Thymus (tissue), 11 donors: Measurements from ENCODE around the gene ASS1. TPM values are rescaled to one million over a fixed set of nuclear protein-coding genes. Genes with fewer than 3 reads are reported as not detected.
A peak's percentile ranks its signal among the peaks of the same experiment; 100 is the strongest.

Experiments used
- DNase-seq, 9 donors: peaks; one replicate each; pipeline ENCODE4 v3.0.0-alpha.2; 2013; ENCODE audit warnings: low spot score in 9 of 9, low read depth in 6 of 9, missing footprints in 1 of 9
- H3K27ac ChIP-seq, 2 donors: one replicate each; pipeline ENCODE4 v1.5.1; 2013; ENCODE audit warnings: control low read depth in 1 of 2, low read depth in 1 of 2, low read length in 1 of 2, mild to moderate bottlenecking in 1 of 2, moderate library complexity in 1 of 2
- H3K27me3 ChIP-seq, 2 donors: one replicate each; pipeline ENCODE4 v1.5.1; 2013; ENCODE audit warnings: low read length in 1 of 2; ENCODE audit not compliant: control insufficient read depth in 2 of 2, insufficient read depth in 1 of 2
- H3K36me3 ChIP-seq, 2 donors: one replicate each; pipeline ENCODE4 v1.5.1; 2013; ENCODE audit warnings: low read length in 1 of 2, mild to moderate bottlenecking in 1 of 2, moderate library complexity in 1 of 2; ENCODE audit not compliant: control insufficient read depth in 2 of 2, insufficient read depth in 2 of 2
- H3K4me1 ChIP-seq, 2 donors: one replicate each; pipeline ENCODE4 v1.5.1; 2013; ENCODE audit warnings: low read length in 2 of 2; ENCODE audit not compliant: control insufficient read depth in 2 of 2, insufficient read depth in 2 of 2
- H3K4me3 ChIP-seq, 2 donors: one replicate each; pipeline ENCODE4 v1.5.1; 2013; ENCODE audit warnings: low read length in 2 of 2, control low read depth in 1 of 2, mild to moderate bottlenecking in 1 of 2
- H3K9me3 ChIP-seq, 2 donors: one replicate each; pipeline ENCODE4 v1.5.1; 2013; ENCODE audit warnings: low read length in 1 of 2, mild to moderate bottlenecking in 1 of 2; ENCODE audit not compliant: control insufficient read depth in 2 of 2, insufficient read depth in 1 of 2
- WGBS: extraction: QIAGEN DNeasy Blood & Tissue Kit; methylation state at CpG from one replicate; pipeline ENCODE4 v1.1.7; 2013; 5-methylcytosine and 5-hydroxymethylcytosine counted together
- polyA plus RNA-seq: library from polyadenylated mRNA; stranded (reverse); fragments of 200-250 nt; gene quantifications from one replicate; pipeline ENCODE4 v1.2.3, GENCODE V29; 2013
- total RNA-seq: library from RNA; stranded (reverse); fragments of 120-200 nt; gene quantifications from one replicate; pipeline ENCODE4 v1.2.4, GENCODE V29; 2013
- donor health status: healthy.

ASS1 gene
- total and polyA plus RNA-seq, 2 donors: 9.1 to 30.4 TPM

DNA sequence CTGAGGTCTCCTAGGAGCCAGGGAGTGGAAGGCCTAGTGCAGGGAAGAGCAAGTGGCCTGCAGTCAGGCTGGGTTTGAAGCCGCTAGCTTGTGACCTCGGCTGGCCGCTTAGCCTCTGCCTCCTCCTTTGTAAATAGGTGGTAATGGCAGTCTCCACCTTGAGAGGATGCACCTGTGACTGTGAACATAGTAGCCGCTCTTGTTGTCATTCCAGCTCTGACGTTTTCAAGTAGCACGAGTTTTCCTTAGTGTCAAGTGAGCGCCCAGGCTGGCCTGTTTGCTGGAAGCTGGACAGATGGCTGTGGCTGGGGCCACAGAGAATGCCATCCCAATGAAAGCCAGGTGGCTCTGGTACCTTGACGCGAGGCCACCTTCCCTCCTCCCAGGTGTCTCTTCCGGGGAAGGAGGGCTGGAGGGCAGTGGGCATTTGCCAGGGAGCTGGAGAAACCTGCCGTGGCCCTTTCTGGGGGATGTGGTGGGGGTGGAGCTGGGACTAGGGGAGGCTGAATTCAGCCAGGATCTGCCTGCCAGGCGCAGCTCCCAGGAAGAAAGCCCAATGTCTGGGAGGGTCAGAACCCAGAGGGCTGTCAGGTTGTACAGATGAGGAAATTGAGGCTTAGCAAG, 2.5 kb downstream of the ASS1 start:
- WGBS: 90% methylated on average over 12 of the region's 12 CpGs
- no peaks in the 10 kb centered on the region for H3K36me3 ChIP-seq
- H3K27me3 ChIP-seq: peaks cover 29 to 86% of the 10 kb centered on the region in 2 donors
- no peaks in the 10 kb centered on the region for H3K9me3 ChIP-seq
- no peak overlapping the region for H3K27ac ChIP-seq
- no peak for DNase-seq
- no peak overlapping the region for H3K4me3 ChIP-seq
- peaks cover 3 to 8% of the 10 kb centered on the region in 2 donors for H3K4me1 ChIP-seq

DNA sequence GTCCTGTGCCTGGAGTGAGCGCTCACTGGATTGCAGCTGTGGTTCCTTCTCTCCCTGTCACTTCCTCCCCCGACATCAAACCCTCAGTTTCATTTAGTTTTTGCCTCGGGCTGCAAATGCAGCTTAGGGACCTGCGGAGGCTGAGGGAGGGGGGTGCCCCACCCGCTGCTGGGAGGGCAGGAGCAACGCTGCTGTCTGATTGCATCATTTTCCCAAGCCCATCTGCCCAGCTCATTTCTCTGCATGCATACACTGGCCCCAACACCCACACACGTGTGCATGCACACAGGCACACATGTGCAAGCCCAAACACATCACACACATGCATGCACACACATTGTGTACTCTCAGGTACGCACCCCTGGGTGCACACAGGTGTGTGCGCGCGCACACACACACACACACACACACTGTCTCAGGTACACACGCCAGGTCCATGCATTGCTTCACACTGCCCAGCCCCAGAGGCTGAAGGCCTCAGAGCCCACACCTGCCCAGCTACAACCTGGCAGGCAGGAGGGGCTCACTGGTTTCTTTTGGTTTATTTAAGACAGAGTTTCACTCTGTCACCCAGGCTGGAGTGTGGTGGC, 3.4 kb downstream of the ASS1 start:
- 62% methylated on average over 12 of the region's 12 CpGs for WGBS
- Histone ChIP-seq H3K27ac (no peak overlapping the region), H3K4me3 (no peak overlapping the region), H3K4me1 (peaks cover 3 to 8% of the 10 kb centered on the region in 2 donors), H3K36me3 (no peaks in the 10 kb centered on the region), H3K27me3 (peaks cover 29 to 84% of the 10 kb centered on the region in 2 donors), H3K9me3 (no peaks in the 10 kb centered on the region)
- DNase-seq: no peak

DNA sequence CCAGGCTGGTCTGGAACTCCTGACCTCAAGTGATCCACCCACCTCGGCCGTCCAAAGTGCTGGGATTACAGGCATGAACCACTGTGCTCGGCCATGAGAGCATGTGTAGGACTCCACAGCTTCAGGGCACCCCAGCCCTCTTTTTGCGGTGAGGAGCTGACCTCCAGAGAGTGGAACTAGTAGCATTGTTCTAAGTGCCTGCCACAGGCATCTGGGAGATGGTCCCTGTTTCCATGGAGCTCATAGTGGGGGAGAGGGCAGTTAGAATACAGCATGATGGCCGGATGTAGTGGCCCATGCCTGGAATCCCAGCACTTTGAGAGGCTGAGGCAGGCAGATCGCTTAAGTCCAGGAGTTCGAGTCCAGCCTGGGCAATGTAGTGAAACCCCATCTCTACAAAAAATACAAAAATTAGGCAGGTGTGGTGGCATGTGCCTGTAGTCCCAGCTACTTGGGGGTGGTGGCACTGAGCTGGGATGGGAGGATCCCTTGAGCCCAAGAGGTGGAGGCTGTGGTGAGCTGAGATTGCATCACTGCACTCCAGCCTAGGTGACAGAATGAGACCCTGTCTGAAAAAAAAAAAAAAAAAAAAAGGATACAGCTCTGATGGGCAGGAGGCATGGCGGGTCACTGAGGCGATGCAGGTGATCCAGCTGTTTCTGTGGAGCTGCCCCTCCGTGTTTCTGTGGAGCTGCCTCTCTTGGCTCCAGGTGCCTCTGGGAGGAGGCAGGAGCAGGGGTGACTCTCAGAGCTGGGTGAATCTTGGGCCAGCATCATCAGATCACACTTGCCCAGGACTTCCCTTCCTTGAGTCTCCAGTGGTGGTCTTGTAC, 4.2 kb downstream of the ASS1 start:
- H3K4me3 ChIP-seq: no peak overlapping the region
- no peaks in the 10 kb centered on the region for H3K36me3 ChIP-seq
- H3K9me3 ChIP-seq: no peaks in the 10 kb centered on the region
- peaks cover 3 to 8% of the 10 kb centered on the region in 2 donors for H3K4me1 ChIP-seq
- WGBS: 95% methylated on average over 10 of the region's 10 CpGs
- H3K27me3 ChIP-seq: peaks cover 24 to 81% of the 10 kb centered on the region in 2 donors
- no peak overlapping the region for H3K27ac ChIP-seq
- no peak for DNase-seq

GRCh38 chr9:130450344-130451003, 5.7 kb downstream of the ASS1 start:
- Histone ChIP-seq H3K36me3 (no peaks in the 10 kb centered on the region), H3K9me3 (no peaks in the 10 kb centered on the region), H3K27ac (no peak overlapping the region), H3K27me3 (peaks cover 9 to 67% of the 10 kb centered on the region in 2 donors), H3K4me1 (peaks cover 0 to 4% of the 10 kb centered on the region in 2 donors), H3K4me3 (no peak overlapping the region)
- WGBS: 81% methylated on average over 15 of the region's 15 CpGs
- no peak for DNase-seq

DNA sequence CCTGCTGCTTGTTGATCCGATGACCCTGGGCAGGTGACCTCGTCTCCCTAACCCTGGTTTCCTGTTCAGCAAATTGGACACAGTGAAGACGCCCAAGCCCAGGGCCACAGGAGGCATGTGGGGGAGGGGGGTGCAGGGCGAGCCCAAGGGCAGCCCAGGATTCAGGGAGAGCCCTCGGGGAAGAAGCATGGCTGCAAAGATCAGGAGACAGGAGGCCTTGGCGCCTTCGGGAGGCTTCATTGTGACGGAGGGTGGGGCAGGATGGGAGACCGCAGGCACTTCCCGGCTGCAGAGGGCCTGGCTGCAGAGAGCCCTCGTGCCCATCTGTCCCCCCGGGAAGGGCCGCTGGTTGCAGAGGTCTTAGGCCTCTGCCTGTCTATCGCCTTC, 6.2 kb downstream of the ASS1 start:
- Histone ChIP-seq H3K9me3 (no peaks in the 10 kb centered on the region), H3K27ac (no peak overlapping the region), H3K4me1 (peaks cover 0 to 3% of the 10 kb centered on the region in 2 donors), H3K27me3 (peaks cover 6 to 62% of the 10 kb centered on the region in 2 donors), H3K36me3 (no peaks in the 10 kb centered on the region), H3K4me3 (no peak overlapping the region)
- 57% methylated on average over 14 of the region's 14 CpGs for WGBS
- no peak for DNase-seq

DNA sequence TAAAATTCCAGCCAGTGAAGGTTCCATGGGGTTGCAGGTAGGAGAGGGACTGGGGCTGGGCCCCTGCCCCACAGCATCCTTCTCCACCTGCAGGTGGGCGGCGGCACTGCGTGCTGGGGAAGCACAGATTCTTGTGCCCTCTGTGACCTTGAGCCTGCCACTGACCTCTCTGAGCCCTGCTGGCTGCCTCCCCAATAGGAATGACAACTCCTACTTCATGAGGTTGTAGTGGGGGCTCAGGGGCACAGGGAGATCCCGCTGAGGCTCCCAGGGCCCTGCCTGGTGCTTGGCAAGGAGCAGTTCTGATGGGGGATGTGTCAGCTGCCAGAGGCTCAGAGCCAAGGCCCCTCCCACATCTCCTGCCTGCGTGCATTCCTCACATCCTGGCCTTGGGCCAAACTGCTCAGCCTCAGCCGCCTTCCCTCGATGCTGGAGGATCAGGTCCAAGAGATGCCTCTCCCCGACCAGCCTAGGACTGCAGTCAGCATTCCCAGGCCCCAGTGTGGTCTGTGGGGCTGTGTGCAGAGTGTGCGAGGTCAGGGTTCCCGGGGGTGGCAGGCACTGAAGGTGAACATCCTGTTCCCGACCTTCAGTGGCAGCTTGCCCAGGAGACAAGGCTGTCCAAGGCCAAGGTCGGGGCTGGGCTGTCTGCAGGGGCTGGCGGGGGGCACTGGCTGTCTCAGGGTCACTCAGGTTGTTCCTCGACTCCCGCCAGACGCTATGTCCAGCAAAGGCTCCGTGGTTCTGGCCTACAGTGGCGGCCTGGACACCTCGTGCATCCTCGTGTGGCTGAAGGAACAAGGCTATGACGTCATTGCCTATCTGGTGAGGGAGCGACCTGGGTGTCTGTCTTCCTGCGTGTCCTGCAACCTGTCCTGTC, 7.0 kb downstream of the ASS1 start:
- Histone ChIP-seq H3K4me3 (no peak overlapping the region), H3K36me3 (no peaks in the 10 kb centered on the region), H3K9me3 (no peaks in the 10 kb centered on the region), H3K4me1 (peaks cover 0 to 2% of the 10 kb centered on the region in 2 donors), H3K27me3 (peaks cover 2 to 54% of the 10 kb centered on the region in 2 donors), H3K27ac (no peak overlapping the region)
- 60% methylated on average over 23 of the region's 23 CpGs for WGBS
- peak in 2 of 9 donors; percentile 8 to 35 for DNase-seq

GRCh38 chr9:130452835-130453234, 8.1 kb downstream of the ASS1 start:
- no peaks in the 10 kb centered on the region for H3K9me3 ChIP-seq
- no peaks in the 10 kb centered on the region for H3K4me1 ChIP-seq
- WGBS: 95% methylated on average over 4 of the region's 4 CpGs
- H3K36me3 ChIP-seq: no peaks in the 10 kb centered on the region
- DNase-seq: no peak
- H3K4me3 ChIP-seq: no peak overlapping the region
- H3K27me3 ChIP-seq: peaks cover 0 to 44% of the 10 kb centered on the region in 2 donors
- H3K27ac ChIP-seq: no peak overlapping the region

DNA sequence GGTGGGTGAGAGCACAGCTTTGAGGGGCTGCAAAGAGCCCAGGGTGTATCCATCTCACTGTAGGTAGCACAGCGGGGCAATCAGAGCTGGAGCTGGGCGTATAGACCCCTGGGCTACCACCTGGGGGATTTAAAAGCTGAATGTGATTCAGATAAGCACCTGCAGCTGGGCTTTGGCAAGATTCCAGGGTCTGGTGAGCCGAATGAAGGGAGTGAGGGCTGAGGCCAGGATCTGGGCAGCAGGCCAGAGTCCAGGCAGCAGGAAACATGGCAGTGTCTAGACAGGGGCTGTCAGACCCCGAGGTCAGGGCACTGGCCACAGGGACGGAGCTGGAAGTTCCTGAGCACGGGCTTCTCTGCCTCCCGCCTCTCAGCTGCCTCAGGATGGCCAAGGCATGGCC, 8.7 kb downstream of the ASS1 start:
- no peak for DNase-seq
- no peak overlapping the region for H3K27ac ChIP-seq
- H3K36me3 ChIP-seq: no peaks in the 10 kb centered on the region
- H3K4me3 ChIP-seq: no peak overlapping the region
- no peaks in the 10 kb centered on the region for H3K4me1 ChIP-seq
- H3K27me3 ChIP-seq: peaks cover 0 to 39% of the 10 kb centered on the region in 2 donors
- no peaks in the 10 kb centered on the region for H3K9me3 ChIP-seq
- WGBS: 46% methylated on average over 7 of the region's 7 CpGs
